Measurements from ENCODE around the gene OR51B4. TPM values are rescaled to one million over a fixed set of nuclear protein-coding genes. Genes with fewer than 3 reads are reported as not detected.
"Not testable (repeated sequence)": the region's sequence is repeated elsewhere in the genome, so short reads cannot be mapped to it uniquely, and the experiment has no call there.

OR51B4 gene
- polyA plus RNA-seq, 2 of the 4 experiments (the other 2 are of a cell fraction) = not detected

DNA sequence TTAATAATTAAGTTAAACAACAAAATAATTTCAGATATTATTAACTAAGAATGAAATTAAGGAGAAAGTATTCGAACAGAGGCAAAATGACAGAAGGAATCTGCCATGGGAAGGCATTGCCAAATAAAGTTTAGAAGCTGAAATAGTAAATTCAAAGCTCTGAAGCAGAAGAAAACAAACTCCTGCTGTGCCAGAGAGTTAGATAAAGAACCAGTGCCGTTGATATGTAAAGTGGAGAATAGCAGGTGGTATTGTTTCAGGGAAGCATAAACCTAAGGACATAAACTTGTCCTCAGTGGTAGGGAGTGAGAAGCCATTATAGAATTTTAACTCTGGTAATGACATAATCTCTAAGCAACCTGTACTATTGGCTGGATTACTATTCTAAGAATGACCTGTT is 44.5 kb downstream of the OR51B4 start:
- DNase-seq (ENCODE audit: low read depth in 1 of 2, low spot score in 1 of 2) (no peak), ATAC-seq (no peak), FAIRE-seq (no peak)
- H3K27ac ChIP-seq = no peak overlapping the region
- WGBS (ENCODE audit: missing lambda C conversion rate) = 16% methylated on average over 2 of the region's 2 CpGs
- H3K9me3 ChIP-seq = no peaks in the 10 kb centered on the region
- ChIA-PET POLR2A (no interaction called here), CTCF (no interaction called here)
- no peak overlapping the region for H3K4me2 ChIP-seq
- no peak overlapping the region for H3K4me3 ChIP-seq
- TF ChIP-seq CBX2 (IDR thresholded peaks at IDR 0.05; ENCODE audit: borderline replicate concordance, low read depth) (no peak), MAX (IDR thresholded peaks at IDR 0.05) (no peak), JUN (IDR thresholded peaks at IDR 0.05) (no peak), EP300 (IDR thresholded peaks at IDR 0.05) (no peak), EHF (CRISPR knock-in tag; IDR thresholded peaks at IDR 0.05) (no peak), MYC (IDR thresholded peaks at IDR 0.05; ENCODE audit: borderline replicate concordance, low read length) (no peak), RAD21 (conservative IDR thresholded peaks at IDR 0.05 in 1 of 2, IDR thresholded peaks at IDR 0.05 in 1 of 2) (no peak), HOXA7 (CRISPR knock-in tag; IDR thresholded peaks at IDR 0.05) (no peak), CHD4 (IDR thresholded peaks at IDR 0.05; ENCODE audit: borderline replicate concordance) (no peak), RCOR1 (IDR thresholded peaks at IDR 0.05; ENCODE audit: low read depth, low read length) (no peak)
- TF ChIP-seq, protein P1, sequence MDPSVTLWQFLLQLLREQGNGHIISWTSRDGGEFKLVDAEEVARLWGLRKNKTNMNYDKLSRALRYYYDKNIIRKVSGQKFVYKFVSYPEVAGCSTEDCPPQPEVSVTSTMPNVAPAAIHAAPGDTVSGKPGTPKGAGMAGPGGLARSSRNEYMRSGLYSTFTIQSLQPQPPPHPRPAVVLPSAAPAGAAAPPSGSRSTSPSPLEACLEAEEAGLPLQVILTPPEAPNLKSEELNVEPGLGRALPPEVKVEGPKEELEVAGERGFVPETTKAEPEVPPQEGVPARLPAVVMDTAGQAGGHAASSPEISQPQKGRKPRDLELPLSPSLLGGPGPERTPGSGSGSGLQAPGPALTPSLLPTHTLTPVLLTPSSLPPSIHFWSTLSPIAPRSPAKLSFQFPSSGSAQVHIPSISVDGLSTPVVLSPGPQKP (IDR thresholded peaks at IDR 0.05; ENCODE audit: low read depth, low read length) = no peak
- no peaks in the 10 kb centered on the region for H3K4me1 ChIP-seq

GRCh38 chr11:5254646-5255413 is 46.9 kb downstream of the OR51B4 start, which contains the start of gene HBG2:
Gene HBG2 (minus strand): TSS chr11:5254781. CDS start chr11:5254728, 53 bp downstream.
- H3K27ac ChIP-seq; CTCF ChIA-PET; POLR2A ChIA-PET; H3K4me2 ChIP-seq; H3K4me1 ChIP-seq; DNase-seq (ENCODE audit: low read depth in 1 of 2, low spot score in 1 of 2); FAIRE-seq; H3K4me3 ChIP-seq; H3K9me3 ChIP-seq; ATAC-seq: not testable (repeated sequence)
- 29% methylated on average over 4 of the region's 9 CpGs for WGBS (ENCODE audit: missing lambda C conversion rate)

GRCh38 chr11:5254023-5254422 is 47.7 kb downstream of the OR51B4 start:
- DNase-seq (ENCODE audit: low read depth in 1 of 2, low spot score in 1 of 2); ATAC-seq; FAIRE-seq; H3K27ac ChIP-seq; POLR2A ChIA-PET; CTCF ChIA-PET; H3K4me1 ChIP-seq; H3K9me3 ChIP-seq; H3K4me3 ChIP-seq; H3K4me2 ChIP-seq: not testable (repeated sequence)
- 24% methylated on average over 2 of the region's 2 CpGs for WGBS (ENCODE audit: missing lambda C conversion rate)

- POLR2A ChIA-PET; H3K27ac ChIP-seq; CTCF ChIA-PET; DNase-seq (ENCODE audit: low read depth in 1 of 2, low spot score in 1 of 2); H3K4me2 ChIP-seq; FAIRE-seq; H3K4me1 ChIP-seq; ATAC-seq; H3K4me3 ChIP-seq; H3K9me3 ChIP-seq: not testable (repeated sequence)
- WGBS (ENCODE audit: missing lambda C conversion rate) = 72% methylated on average over 5 of the region's 5 CpGs
Measured at GRCh38 chr11:5253440-5253839, 48.3 kb downstream of the OR51B4 start.

GRCh38 chr11:5252919-5253265 is 48.9 kb downstream of the OR51B4 start:
- ATAC-seq = no peak
- no peaks in the 10 kb centered on the region for H3K9me3 ChIP-seq
- no peak for TF ChIP-seq RARB (CRISPR knock-in tag; IDR thresholded peaks at IDR 0.05)
- no peak for TF ChIP-seq FOSB (CRISPR knock-in tag; IDR thresholded peaks at IDR 0.05)
- no peak for TF ChIP-seq FOSL2 (IDR thresholded peaks at IDR 0.05)
- TF ChIP-seq FOSL2 (CRISPR knock-in tag; IDR thresholded peaks at IDR 0.05) = no peak
- no peak for TF ChIP-seq BCL3 (IDR thresholded peaks at IDR 0.05)
- TF ChIP-seq EP300 (IDR thresholded peaks at IDR 0.05) = no peak
- no peak for TF ChIP-seq MAFK (IDR thresholded peaks at IDR 0.05; ENCODE audit: partially characterized antibody)
- no peak for TF ChIP-seq POLR2AphosphoS2 (conservative IDR thresholded peaks at IDR 0.05; ENCODE audit: low read length)
- no peak for TF ChIP-seq POLR2A (IDR thresholded peaks at IDR 0.05; ENCODE audit: low read length)
- TF ChIP-seq JUNB (IDR thresholded peaks at IDR 0.05) = no peak
- no peak for TF ChIP-seq EHF (CRISPR knock-in tag; IDR thresholded peaks at IDR 0.05)
- no peak for TF ChIP-seq HOXB5 (CRISPR knock-in tag; IDR thresholded peaks at IDR 0.05)
- H3K4me3 ChIP-seq = no peak overlapping the region
- CTCF ChIA-PET = no interaction called here
- POLR2A ChIA-PET = no interaction called here
- no peak overlapping the region for H3K4me2 ChIP-seq
- H3K27ac ChIP-seq = no peak overlapping the region
- FAIRE-seq = no peak
- WGBS (ENCODE audit: missing lambda C conversion rate) = 2% methylated on average over 1 of the region's 1 CpG
- DNase-seq (ENCODE audit: low read depth in 1 of 2, low spot score in 1 of 2) = no peak
- H3K4me1 ChIP-seq = no peaks in the 10 kb centered on the region

Data from A549 (cell line).